ENCODE results near the gene RALGPS2. TPM values are rescaled to one million over a fixed set of nuclear protein-coding genes. Genes with fewer than 3 reads are reported as not detected.
"Not testable (repeated sequence)": the region's sequence is repeated elsewhere in the genome, so short reads cannot be mapped to it uniquely, and the experiment has no call there.

Gene RALGPS2
- total RNA-seq, 1 experiment from 2014 or later: 41.5 TPM

DNA sequence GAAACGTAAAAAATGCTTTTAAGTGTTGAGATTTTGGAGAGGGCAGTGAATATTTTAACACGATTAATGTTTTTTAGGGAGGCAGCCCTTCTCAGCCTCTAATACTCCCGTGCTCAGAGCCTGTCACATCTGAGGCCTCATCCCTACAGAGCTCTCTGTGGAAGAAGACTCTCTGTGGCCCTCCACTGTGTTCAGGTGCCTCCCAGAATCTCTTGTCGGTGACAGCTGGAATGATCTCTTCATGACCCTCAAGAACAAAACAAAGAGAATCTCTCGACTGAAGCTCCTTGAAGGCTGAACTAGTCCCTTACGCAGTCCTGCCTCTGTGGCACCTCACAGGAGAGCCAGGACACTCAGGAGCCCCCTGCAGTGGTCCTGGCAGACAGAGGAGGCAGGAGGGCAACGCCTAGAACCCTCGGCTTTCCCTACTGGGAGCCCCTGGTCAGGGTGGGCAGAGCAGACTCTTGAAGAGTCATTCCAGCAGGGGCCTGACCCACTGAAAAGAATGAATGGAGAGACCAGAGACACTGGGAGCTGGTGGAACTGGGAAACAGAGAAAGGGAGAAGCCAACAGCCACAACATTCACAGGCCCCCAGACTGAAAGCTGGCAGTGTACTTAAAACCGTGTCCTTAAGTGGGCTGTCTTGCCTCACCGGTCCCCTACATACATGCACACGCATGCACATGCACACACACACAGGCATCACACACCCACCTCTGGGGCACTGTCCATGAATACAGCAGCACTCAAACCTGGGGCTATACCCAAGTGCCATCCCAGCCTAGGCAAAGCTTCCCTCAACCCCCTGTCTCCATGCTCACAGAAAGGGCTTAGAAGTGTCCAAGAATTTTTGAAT, 213.3 kb downstream of the RALGPS2 start:
- Histone ChIP-seq H3K4me1 (no peaks in the 10 kb centered on the region), H3K4me3 (no peak overlapping the region), H3K9me3 (replicated peaks) (no peaks in the 10 kb centered on the region), H3K27ac (no peak overlapping the region), H3K27me3 (no peaks in the 10 kb centered on the region), H3K36me3 (no peaks in the 10 kb centered on the region)
- DNase-seq: no peak

DNA sequence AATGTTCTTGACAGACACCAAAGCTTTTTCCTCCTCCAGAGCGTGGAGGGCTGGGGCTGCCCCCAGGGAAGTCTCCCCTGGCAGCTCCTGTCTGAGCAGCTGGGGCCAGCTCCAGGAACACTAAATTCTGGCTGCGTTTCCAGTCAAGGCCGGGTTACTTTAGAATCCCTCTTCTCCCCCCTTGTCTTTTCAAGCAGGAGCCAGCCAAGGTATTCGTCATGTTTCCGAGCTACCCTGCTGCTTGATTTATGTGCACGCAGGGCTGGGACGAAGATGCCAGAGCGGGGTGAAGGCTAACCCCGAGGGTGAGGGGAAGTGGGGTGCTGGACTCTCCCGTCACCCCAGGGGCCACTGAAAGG, 213.9 kb downstream of the RALGPS2 start:
- H3K27me3 ChIP-seq: no peaks in the 10 kb centered on the region
- no peak overlapping the region for H3K4me3 ChIP-seq
- DNase-seq: no peak
- no peaks in the 10 kb centered on the region for H3K36me3 ChIP-seq
- no peak overlapping the region for H3K27ac ChIP-seq
- no peaks in the 10 kb centered on the region for H3K4me1 ChIP-seq
- H3K9me3 ChIP-seq (replicated peaks): no peaks in the 10 kb centered on the region

DNA sequence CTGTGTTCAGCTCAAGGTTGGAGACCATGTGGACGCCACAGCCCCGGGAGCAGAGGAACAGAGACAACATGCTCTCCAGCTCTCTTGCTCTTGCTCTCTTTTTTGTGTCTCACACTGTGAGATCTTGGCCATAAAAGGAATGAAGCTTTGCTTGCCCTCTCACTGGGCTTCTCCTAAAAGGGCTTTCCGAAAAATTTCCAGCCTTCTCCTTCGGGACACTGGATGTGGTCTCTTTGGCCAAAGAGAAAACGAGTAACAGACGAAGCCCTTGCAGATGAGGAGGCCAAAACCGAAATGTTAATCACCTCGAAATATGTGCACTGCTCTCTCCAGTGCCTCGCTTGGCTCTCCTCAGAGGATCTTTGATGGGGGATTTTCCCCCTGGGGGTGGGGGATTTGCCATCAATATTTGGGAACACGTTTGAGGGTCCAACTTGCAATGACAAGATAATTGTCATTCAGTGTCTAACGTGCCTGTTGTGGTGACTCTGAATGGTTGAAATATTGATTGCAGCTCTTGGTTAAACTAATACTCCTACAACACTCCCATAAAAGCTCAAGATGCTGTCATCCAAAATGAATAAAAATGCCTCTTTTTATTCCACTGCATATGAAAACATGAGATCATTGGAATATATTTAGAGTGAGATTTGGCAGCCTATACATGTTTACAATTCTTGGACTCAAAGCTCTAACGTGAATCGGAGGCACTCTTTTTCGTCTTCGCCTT, 214.5 kb downstream of the RALGPS2 start:
- H3K9me3 ChIP-seq (replicated peaks): no peaks in the 10 kb centered on the region
- H3K27me3 ChIP-seq: no peaks in the 10 kb centered on the region
- H3K27ac ChIP-seq: no peak overlapping the region
- no peak for DNase-seq
- no peak overlapping the region for H3K4me3 ChIP-seq
- H3K4me1 ChIP-seq: no peaks in the 10 kb centered on the region
- H3K36me3 ChIP-seq: no peaks in the 10 kb centered on the region

DNA sequence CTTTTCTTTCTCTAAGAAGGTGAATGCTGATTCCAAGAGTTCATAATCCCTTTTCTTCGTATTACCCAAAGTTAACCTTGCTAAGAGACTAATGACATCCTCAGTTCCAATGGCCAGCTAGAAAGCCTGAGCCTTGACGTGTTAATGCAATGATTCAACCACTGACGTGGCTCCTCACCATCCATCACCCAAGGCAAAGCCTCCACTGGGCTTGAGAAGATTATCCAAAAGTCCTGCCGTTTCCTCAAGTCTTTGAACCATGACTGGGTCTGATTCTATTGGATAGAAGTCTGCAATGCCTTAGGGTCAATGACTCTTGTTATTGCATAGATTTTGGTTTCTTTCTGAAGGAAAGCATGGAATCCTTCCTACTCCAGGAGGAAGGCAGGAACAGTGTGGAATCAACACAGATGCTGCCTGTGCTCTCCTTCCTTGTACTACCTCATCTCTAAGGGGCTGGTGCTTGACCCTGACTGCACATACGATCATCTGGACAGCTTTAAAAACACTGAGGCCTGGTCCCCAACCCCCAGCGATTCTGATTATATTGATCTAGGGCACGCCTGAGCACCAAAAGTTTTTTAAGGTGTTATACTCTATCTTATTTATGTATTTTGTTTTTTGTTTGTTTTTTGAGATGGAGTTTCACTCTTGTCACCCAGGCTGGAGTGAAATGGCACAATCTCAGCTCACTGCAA, 215.2 kb downstream of the RALGPS2 start:
- no peak overlapping the region for H3K4me3 ChIP-seq
- DNase-seq: no peak
- H3K27ac ChIP-seq: no peak overlapping the region
- H3K27me3 ChIP-seq: no peaks in the 10 kb centered on the region
- H3K36me3 ChIP-seq: no peaks in the 10 kb centered on the region
- H3K4me1 ChIP-seq: no peaks in the 10 kb centered on the region
- H3K9me3 ChIP-seq (replicated peaks): no peaks in the 10 kb centered on the region

DNA sequence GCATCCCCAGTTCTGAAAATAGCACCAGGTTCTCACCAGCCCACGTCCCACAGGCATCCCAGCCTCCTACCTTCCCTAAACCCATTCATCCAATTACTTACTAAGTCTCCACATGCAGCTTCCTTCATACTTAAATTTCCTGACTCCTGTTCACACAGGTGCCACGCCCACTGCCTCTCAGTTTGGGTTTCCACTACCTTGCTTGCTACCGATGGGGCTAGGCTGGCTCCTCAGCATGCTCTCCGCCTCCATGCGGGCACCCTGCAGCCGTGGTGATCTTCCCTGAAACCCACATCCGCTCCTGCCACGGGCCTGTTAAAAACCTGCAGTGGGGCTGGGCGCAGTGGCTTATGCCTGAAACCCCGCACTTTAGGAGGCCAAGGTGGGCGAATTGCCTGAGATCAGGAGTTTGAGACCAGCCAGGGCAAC, 216.2 kb downstream of the RALGPS2 start:
- H3K9me3 ChIP-seq (replicated peaks): no peaks in the 10 kb centered on the region
- H3K4me3 ChIP-seq: no peak overlapping the region
- no peaks in the 10 kb centered on the region for H3K36me3 ChIP-seq
- H3K27ac ChIP-seq: no peak overlapping the region
- H3K4me1 ChIP-seq: no peaks in the 10 kb centered on the region
- H3K27me3 ChIP-seq: no peaks in the 10 kb centered on the region
- DNase-seq: no peak

DNA sequence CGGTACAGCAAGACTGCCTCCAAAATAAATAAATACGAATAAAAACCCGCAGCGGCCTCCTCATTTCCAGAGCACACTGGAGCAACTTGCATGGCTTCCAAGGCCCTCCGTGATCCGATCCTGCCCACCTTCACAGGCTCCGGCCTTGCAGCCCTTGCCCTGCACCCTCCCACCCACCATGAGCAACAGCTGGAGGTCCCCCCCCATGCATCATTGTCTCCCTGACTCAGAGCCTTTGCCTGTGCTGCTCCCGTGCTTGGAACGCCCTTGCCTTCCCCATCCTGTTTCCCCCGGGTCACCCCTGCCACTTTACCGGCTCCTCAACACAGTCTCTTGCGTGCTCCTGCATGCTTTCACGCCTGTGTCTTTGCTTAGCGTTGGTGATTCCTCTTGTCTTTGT, 216.8 kb downstream of the RALGPS2 start:
- no peak overlapping the region for H3K4me3 ChIP-seq

DNA sequence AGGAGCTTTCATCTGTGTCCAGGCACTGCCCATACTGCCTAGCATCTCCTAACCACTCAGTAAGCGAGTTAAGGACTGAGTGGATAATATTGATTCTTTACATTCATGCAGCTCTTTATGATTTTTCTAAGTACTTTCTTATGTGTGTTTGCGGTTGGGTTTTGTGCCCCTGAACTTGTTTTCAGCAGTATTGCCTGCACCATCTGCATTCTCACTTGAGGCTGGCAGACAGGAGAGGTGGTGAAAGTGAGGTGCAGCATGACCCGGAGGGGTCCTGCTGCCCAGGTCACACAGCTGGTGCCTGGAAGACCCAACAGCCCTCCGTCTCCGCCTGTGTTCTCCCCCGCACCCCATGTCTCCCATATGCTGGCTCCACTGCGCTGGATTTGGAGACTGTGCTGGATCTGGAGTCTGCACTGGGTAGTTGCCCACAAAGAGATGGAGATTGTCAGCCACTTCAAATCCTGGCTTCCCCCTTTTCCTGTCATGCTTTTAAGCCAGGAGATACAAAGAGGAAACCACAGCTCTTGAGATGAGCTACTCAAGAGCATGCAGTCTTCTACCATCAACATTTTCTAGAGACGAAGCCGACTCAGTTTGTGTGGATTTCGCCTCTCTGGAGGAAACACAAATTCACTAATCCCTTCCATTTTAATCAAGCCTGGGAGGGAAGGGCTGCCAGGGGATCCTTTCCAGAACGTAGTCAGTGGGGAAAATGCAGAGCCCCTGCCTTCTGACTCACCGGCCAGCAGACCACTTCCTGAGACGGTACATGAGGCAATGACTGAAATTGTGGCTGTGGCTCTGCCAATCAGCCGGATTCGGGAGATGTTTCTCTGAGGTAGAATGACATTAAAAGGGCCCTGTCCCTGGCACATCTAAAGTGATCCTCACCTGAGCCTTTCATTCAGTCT, 217.5 kb downstream of the RALGPS2 start:
- DNase-seq: peak; percentile 11 to 28
- H3K9me3 ChIP-seq (replicated peaks): no peaks in the 10 kb centered on the region
- H3K27ac ChIP-seq: no peak overlapping the region; the same call in 1 of the 2 replicates
- no peaks in the 10 kb centered on the region for H3K4me1 ChIP-seq
- H3K36me3 ChIP-seq: no peaks in the 10 kb centered on the region
- no peak overlapping the region for H3K4me3 ChIP-seq
- no peaks in the 10 kb centered on the region for H3K27me3 ChIP-seq

More for the DNA sequence above, 216.8 kb downstream of the RALGPS2 start:
- Histone ChIP-seq H3K36me3 (no peaks in the 10 kb centered on the region), H3K27ac (no peak overlapping the region), H3K27me3 (no peaks in the 10 kb centered on the region), H3K9me3 (replicated peaks) (no peaks in the 10 kb centered on the region), H3K4me1 (no peaks in the 10 kb centered on the region)
- no peak for DNase-seq

DNA sequence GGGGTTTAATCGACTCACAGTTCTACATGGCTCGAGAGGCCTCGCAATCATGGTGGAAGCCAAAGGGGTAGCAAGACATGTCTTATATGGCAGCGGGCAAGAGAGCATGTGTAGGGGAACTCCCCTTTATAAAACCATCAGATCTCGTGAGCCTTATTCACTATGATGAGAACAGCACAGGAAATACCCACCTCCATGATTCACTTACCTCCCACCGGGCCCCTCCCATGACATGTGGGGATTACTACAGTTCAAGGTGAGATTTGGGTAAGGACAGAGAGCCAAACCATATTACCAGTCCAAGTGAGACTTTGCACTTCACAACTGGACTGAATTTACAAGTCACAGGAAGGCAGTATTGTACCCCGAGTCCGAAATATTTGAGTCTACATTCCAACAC, 219.7 kb downstream of the RALGPS2 start:
- Histone ChIP-seq H3K4me1 (no peaks in the 10 kb centered on the region), H3K36me3 (no peaks in the 10 kb centered on the region), H3K4me3 (no peak overlapping the region), H3K27me3 (no peaks in the 10 kb centered on the region), H3K27ac (no peak overlapping the region), H3K9me3 (replicated peaks) (no peaks in the 10 kb centered on the region)
- no peak for DNase-seq

DNA sequence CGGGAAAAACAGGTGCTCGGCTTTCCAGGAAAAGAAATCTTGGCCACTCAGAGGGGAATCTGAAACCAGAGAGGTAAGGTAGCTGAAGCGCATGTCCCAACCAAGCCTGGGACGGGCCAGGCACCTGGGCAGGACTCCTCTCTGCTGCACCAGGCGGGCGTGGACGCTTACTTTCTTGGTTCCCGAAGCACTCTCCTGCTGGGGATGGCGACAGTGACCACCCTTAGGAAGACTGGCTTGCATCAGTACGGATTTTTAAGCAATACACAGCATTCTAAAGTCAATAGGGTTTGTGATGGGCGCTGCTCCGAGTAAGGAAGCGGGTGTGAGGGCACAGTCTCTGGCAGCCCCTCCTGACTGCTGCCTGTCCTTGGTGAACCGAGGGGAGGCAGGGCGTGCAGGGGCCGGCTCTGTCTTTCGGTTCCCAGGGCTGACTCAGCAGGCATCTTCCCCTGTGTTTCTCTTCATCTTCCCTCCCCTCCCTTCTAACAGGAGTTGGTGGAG, 220.8 kb downstream of the RALGPS2 start:
- H3K27ac ChIP-seq: no peak overlapping the region
- no peaks in the 10 kb centered on the region for H3K27me3 ChIP-seq
- no peaks in the 10 kb centered on the region for H3K4me1 ChIP-seq
- H3K36me3 ChIP-seq: no peaks in the 10 kb centered on the region
- no peak overlapping the region for H3K4me3 ChIP-seq
- no peaks in the 10 kb centered on the region for H3K9me3 ChIP-seq (replicated peaks)
- no peak for DNase-seq

DNA sequence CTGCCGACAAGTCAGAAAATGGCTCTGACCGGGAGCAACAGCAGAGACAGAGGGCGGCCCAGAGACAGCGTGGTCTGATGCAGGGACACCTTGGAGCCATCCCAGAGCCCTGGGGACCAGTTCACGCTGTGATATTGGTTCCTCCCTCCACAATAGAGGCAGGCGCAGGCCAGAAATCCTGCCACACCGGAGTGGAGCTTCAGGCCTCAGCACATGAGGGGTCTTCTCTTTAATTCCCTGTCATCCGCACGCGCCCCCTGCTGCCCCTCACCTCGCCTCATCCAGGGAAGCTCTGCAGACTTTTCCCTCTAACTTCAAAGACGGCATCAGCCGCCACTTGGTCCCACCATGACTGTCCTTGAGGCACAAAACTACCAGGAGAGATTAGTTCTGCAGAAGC, 221.4 kb downstream of the RALGPS2 start:
- H3K27me3 ChIP-seq: no peaks in the 10 kb centered on the region
- no peaks in the 10 kb centered on the region for H3K9me3 ChIP-seq (replicated peaks)
- no peak overlapping the region for H3K4me3 ChIP-seq
- no peak overlapping the region for H3K27ac ChIP-seq
- no peaks in the 10 kb centered on the region for H3K4me1 ChIP-seq
- H3K36me3 ChIP-seq: no peaks in the 10 kb centered on the region
- no peak for DNase-seq

DNA sequence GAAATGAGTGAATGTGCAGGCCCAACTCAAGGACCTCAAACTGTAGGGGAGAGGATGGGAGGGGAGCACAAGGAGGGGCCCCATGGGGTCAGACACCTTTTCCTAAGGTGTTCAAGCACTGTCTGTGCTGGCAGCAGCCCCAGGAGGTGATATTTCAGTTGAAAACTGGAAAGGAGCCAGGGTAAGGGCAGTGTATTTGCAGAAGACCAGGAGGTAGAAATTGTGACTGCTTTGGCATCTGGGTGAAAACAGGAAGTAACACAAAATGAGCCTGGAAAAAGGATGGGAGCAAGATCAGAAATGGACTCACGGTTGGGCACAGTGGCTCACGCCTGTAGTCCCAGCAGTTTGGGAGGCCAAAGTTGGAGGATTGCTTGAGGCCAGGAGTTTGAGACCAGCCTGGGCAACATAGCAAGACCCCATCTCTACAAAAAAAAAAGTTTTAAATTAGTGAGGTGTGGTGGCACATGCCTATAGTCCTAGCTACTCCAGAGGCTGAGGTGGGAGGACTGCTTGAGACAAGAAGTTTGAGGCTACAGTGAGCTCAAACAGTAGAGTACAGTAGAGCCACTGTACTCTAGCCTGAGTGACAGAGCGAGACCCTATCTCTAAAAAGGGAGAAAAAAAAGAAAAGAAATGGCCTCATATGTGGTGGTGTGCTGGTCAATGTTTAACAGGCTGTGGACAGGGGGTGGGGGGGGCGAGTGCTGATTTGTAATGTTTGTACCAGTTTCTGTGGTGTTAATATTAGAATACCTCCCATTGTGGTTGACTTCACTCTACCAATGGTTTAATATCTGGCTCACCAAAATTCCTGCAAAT, 222.0 kb downstream of the RALGPS2 start:
- no peak overlapping the region for H3K4me3 ChIP-seq
- no peak for DNase-seq
- H3K27me3 ChIP-seq: no peaks in the 10 kb centered on the region

DNA sequence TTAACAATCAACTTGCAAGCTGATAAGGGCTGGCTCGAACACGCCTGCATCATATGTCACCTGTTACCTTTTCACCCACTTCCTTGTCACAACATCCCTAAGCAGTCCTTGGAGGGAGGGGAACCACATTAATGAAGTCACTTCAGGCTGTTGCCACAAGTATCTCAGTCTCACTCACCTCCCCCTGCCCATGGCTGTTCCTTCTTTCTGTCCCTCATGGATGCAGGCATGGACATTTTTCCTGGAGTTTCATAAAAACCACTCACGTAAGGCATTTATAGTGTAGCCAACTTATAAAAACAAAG, 222.6 kb downstream of the RALGPS2 start:
- Histone ChIP-seq H3K27ac (no peak overlapping the region), H3K27me3 (no peaks in the 10 kb centered on the region), H3K9me3 (replicated peaks) (no peaks in the 10 kb centered on the region), H3K4me1 (no peaks in the 10 kb centered on the region), H3K4me3 (no peak overlapping the region), H3K36me3 (no peaks in the 10 kb centered on the region)
- DNase-seq: no peak

More for the DNA sequence above, 222.0 kb downstream of the RALGPS2 start:
- no peaks in the 10 kb centered on the region for H3K9me3 ChIP-seq (replicated peaks)
- H3K36me3 ChIP-seq: no peaks in the 10 kb centered on the region
- no peak overlapping the region for H3K27ac ChIP-seq
- H3K4me1 ChIP-seq: no peaks in the 10 kb centered on the region

DNA sequence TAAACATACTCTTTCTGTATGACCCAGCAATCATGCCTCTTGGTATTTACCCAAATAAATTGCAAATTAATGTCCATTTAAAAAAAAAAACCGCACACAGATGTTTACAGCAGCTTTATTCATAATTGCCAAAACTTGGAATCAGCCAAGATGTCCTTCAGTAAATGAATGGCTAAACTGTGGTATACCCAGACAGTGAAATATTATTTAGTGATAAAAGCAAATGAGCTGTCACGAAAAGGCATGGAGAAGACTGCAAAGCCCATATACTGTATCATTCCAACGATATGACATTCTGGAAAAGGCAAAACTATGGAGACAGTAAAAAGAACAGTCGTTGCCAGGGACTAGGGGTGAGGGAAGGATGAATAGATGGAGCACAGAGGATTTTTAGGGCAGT, 223.6 kb downstream of the RALGPS2 start:
- DNase-seq: no peak
- H3K27me3 ChIP-seq: no peaks in the 10 kb centered on the region

DNA sequence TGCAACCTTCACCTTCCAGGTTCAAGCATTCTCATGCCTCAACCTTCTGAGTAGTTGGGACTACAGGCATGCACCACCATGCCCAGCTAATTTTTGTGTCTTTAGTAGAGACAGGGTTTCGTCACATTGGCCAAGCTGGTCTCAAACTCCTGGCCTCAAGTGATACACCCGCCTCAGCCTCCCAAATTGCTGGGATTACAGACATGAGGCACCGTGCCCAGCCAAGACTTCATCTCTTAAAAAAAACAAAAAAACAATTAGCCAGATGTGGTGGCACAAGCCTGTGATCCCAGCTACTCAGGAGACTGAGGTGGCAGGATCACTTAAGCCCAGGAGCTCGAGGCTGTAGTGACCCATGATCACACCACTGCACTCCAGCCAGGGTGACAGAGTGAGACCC, 224.8 kb downstream of the RALGPS2 start:
- not testable (repeated sequence) for H3K36me3 ChIP-seq, H3K27ac ChIP-seq, DNase-seq

More for the DNA sequence above, 223.6 kb downstream of the RALGPS2 start:
- Histone ChIP-seq H3K9me3 (replicated peaks) (no peaks in the 10 kb centered on the region), H3K27ac (no peak overlapping the region), H3K4me3 (no peak overlapping the region), H3K4me1 (no peaks in the 10 kb centered on the region), H3K36me3 (no peaks in the 10 kb centered on the region)

More for the DNA sequence above, 224.8 kb downstream of the RALGPS2 start:
- not testable (repeated sequence) for H3K4me1 ChIP-seq; H3K27me3 ChIP-seq; H3K4me3 ChIP-seq; H3K9me3 ChIP-seq (replicated peaks)

All from SJCRH30 (cell line).